OCI-LY3 (cell line): ENCODE measurements around the gene ADARB1.

Source experiments
- EZH2phosphoT487 ChIP-seq: fragments of 200-600 bp; shearing (Covaris generic); IDR thresholded peaks from 2 replicates; pipeline ENCODE4 v1.6.1; 2018; ENCODE audit warnings: antibody characterized with exemption, mixed run types, low read depth
- TF ChIP-seq, protein P1 (sequence below): fragments of 200-600, 300-600 bp; sonication (generic); IDR thresholded peaks from 2 replicates; pipeline ENCODE4 v1.5.1; 2014; ENCODE audit warnings: antibody characterized with exemption, low read length, low read depth

DNA sequence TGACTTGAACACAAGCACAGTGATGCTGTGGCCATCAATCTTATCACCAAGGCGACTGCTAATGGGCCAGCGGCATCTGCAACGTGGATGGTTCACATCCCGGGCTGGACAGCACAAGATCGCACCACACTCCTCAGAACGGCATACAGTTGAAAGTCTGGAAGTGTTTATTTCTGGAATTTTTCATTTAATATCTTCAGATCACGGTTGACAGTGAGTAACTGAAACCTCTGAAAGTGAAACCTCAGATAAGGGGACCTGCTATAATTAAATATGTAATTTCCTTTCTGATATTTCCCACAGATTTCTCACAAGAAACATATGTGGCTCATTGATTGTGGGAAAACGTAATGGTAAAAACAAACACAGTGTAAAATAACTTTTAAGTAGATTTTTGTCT is 129.6 kb downstream of the ADARB1 start:
- TF ChIP-seq, protein P1, sequence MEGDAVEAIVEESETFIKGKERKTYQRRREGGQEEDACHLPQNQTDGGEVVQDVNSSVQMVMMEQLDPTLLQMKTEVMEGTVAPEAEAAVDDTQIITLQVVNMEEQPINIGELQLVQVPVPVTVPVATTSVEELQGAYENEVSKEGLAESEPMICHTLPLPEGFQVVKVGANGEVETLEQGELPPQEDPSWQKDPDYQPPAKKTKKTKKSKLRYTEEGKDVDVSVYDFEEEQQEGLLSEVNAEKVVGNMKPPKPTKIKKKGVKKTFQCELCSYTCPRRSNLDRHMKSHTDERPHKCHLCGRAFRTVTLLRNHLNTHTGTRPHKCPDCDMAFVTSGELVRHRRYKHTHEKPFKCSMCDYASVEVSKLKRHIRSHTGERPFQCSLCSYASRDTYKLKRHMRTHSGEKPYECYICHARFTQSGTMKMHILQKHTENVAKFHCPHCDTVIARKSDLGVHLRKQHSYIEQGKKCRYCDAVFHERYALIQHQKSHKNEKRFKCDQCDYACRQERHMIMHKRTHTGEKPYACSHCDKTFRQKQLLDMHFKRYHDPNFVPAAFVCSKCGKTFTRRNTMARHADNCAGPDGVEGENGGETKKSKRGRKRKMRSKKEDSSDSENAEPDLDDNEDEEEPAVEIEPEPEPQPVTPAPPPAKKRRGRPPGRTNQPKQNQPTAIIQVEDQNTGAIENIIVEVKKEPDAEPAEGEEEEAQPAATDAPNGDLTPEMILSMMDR = no peak
- TF ChIP-seq EZH2phosphoT487 = no peak
